GM15510 (cell line): ENCODE measurements around the gene ITPK1.

ENCODE experiments used
- POLR2A ChIP-seq: IDR thresholded peaks from 3 replicates; pipeline ENCODE4 v1.6.1; 2011; ENCODE audit warnings: borderline replicate concordance; ENCODE audit not compliant: insufficient read length; ENCODE audit errors: extremely low read depth

ITPK1 gene

GRCh38 chr14:93048843-93049242 is 66.9 kb downstream of the ITPK1 start:
- TF ChIP-seq POLR2A, result no peak

GRCh38 chr14:93047661-93048060 is 68.1 kb downstream of the ITPK1 start:
- TF ChIP-seq POLR2A, result no peak

- TF ChIP-seq POLR2A, result no peak
Observed at GRCh38 chr14:93047157-93047556, 68.6 kb downstream of the ITPK1 start.

GRCh38 chr14:93046705-93047050 is 69.0 kb downstream of the ITPK1 start:
- TF ChIP-seq POLR2A, result no peak

GRCh38 chr14:93045965-93046704 is 69.6 kb downstream of the ITPK1 start:
- TF ChIP-seq POLR2A, result no peak

GRCh38 chr14:93045211-93045674 is 70.5 kb downstream of the ITPK1 start:
- no peak for TF ChIP-seq POLR2A

- no peak for TF ChIP-seq POLR2A
Observed at GRCh38 chr14:93044556-93044955, 71.2 kb downstream of the ITPK1 start.

- no peak for TF ChIP-seq POLR2A
Observed at GRCh38 chr14:93044121-93044520, 71.6 kb downstream of the ITPK1 start.

- no peak for TF ChIP-seq POLR2A
Observed at GRCh38 chr14:93042968-93043940, 72.5 kb downstream of the ITPK1 start.

GRCh38 chr14:93041830-93042229 is 73.9 kb downstream of the ITPK1 start:
- TF ChIP-seq POLR2A, result no peak

- no peak for TF ChIP-seq POLR2A
Observed at GRCh38 chr14:93040982-93041381, 74.7 kb downstream of the ITPK1 start.

GRCh38 chr14:93040443-93040842 is 75.3 kb downstream of the ITPK1 start:
- no peak for TF ChIP-seq POLR2A

- TF ChIP-seq POLR2A, result no peak
Observed at GRCh38 chr14:93039649-93040315, 75.9 kb downstream of the ITPK1 start.

GRCh38 chr14:93037351-93037750 is 78.4 kb downstream of the ITPK1 start:
- TF ChIP-seq POLR2A, result no peak
